ENCODE results near the gene DYSF.
"Not testable (repeated sequence)": the region's sequence is repeated elsewhere in the genome, so short reads cannot be mapped to it uniquely, and the experiment has no call there.

The DYSF gene

GRCh38 chr2:71473346-71474031 lies 20.1 kb downstream of the DYSF start:
- no peak for DNase-seq

DNA sequence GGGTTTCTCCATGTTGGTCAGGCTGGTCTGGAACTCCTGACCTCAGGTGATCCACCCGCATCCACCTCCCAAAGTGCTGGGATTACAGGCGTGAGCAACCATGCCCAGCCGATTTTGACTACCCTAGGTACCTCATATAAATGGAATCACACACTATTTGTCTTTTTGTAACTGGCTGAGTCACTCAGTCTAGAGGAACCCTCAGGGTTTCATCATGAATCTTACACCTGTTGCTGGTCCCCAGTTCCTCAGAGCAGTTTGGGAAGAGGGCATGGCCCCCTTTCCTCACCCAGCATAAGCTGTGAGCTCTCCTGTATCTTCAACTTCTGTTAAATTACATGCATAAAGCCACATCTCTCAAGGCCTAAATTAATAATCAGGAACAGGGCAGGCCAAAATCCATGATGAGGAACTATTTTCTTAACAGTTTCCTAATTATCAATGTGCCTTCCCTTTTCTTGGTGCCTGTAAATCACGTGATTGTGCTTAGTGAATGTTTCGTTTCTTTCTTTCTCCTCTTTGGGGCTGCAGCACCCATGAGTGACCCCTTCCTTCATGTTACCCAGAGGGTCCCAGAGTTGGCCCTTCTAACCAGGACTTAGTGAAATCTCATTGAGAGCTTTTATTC lies 20.9 kb downstream of the DYSF start:
- no peak for DNase-seq

- DNase-seq = no peak
Observed at GRCh38 chr2:71474744-71475397, 21.5 kb downstream of the DYSF start.

DNA sequence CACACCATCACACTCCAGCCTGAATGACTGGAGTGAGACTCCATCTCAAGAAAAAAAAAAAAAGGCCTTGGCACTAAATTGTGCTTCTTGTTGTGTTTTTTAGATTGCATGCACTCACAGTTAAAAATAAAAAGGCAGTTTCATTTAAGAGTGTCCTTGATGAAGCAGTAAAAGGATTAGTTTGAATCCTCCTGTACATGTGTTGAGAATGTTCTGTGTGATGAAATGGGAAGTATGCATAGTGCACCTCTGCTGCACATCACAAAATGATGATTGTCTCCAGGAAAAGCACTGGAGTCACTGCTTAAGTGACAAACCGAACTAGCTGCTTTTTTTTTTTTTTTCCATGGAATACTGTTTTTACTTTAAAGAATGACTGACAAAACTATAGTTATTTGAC lies 23.1 kb downstream of the DYSF start:
- no peak for DNase-seq

DNA sequence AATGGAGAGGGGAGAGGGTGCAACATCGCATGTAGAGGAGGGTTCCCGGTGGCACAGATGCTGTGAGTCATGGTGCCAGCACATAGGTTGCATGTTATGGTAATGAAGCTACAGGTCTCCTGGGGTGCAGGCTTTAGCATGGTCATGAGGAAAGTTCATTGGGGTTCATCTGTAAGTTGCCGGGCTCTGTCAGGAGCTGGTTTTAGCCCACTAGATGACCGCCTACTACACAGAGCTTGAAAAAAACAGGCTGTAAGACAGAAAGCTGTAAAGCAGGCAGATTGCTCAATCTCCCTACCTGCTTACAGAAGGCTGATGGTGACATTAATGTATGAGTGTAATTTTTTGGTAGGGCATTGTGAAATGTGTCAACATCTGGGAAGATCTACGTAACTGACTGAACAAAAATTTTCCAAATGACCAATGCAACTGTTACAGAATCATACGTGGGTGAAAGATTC lies 23.9 kb downstream of the DYSF start:
- no peak for DNase-seq

- DNase-seq = no peak
Observed at GRCh38 chr2:71478806-71479205, 25.4 kb downstream of the DYSF start.

GRCh38 chr2:71479261-71479660 lies 25.9 kb downstream of the DYSF start:
- DNase-seq = no peak

DNA sequence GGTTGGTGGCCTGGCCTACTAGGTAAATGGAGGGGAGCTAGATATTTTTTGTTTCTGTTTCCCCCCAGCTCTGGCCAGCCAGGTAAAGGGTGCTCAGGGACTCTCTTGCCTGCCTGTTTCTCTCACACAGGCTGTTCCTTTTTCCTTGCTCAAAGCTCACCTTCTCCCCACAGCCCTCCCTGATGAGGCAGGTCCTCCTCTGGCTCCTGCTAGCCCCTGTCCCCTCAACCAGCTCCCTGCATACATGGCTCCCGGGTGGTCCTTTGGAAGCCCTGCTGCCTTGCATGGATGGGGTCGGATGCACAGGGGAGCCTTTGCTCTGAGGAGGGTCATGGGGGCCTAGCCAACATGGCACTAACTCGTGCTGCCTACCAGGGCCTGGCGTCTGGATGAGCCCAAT lies 27.8 kb downstream of the DYSF start:
- DNase-seq = no peak

DNA sequence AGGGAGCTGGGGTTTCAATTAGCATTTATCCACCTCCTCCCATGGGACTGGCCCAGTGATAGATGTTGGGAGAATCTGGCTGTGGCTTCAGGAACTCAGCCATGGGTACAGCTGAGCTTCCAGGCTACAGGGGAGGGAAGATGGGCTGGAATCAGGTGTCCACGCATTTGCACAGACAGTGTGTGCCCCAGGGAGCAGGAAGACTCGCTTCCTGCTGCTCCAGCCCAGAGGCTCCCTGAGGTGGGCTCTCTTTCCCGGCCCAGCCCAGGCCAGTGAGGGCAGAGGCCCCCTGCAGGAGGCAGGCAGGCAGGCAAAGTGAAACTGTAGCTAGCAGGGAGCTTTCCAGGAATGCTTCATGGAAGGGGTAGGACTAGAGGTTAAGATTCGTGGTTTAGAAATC lies 28.7 kb downstream of the DYSF start:
- DNase-seq = no peak

DNA sequence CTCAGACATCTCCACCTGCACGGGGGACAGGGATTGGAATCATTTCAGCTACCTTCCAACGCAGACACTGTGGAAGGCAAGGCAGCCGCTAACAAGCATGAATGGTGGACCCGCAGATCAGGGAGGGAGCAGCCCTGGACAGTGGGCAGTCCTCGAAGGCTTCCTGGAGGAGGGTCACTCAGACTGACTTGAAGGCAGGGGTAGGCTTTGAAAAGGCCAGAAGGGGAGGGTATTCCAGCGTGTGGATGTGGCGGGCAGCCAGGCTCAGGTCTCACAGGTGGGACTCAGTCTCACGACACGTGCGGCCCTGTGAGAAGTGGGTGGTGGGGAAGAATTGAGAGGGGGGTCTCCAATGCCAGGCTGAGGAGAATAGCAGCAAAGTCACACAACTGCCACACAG lies 29.9 kb downstream of the DYSF start:
- DNase-seq = no peak

GRCh38 chr2:71484354-71484753 lies 31.0 kb downstream of the DYSF start:
- DNase-seq = no peak

- no peak for DNase-seq
Observed at GRCh38 chr2:71486881-71487640, 33.7 kb downstream of the DYSF start.

DNA sequence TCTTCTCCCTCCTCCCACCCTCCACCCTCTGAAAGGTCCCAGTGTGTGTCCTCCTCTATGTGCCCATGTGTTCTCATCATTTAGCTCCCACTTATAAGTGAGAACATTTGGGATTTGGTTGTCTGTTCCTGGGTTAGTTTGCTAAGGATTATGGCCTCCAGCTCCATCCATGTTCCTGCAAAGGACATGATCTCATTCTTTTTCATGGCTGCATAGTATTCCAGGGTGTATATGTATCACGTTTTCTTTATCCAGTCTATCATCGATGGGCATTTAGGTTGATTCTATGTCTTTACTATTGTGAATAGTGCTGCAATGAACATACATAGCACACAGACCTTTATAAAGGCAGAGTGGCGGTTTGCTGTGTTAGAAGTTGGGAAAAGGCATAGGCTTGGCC lies 38.2 kb downstream of the DYSF start:
- not testable (repeated sequence) for DNase-seq

- no peak for DNase-seq
Observed at GRCh38 chr2:71492112-71492511, 38.8 kb downstream of the DYSF start.

- DNase-seq = no peak
Observed at GRCh38 chr2:71494091-71494490, 40.7 kb downstream of the DYSF start.

GRCh38 chr2:71494523-71495155 lies 41.3 kb downstream of the DYSF start:
- DNase-seq = no peak

DNA sequence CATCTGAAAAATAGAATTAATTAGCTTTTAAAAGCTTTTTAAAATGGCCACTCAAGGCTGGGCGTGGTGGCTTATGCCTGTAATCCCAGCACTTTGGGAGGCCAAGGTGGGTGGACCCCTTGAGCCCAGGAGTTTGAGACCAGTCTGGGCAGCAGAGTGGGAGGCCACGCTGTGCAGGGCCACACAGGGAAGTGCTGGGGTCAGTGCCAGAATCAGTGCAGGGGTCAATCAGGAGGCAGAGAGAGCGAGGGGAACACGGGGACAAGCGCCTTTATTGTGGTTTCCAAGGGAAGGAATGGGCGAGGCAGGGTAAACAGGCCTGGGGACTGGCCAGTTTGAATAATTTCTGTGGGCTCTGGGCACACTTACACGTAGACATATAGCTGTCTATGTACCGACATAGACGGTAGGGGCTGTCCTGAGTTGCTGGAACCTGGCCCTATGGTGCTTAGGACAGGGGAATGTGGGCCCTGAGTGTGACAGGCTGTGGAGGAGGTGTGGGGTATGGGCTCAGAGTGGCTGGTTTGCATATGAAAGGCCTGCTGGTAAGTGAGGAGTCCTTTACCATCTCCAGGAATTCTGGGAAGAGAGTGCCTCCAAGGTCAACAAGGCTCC lies 42.9 kb downstream of the DYSF start:
- no peak for DNase-seq

DNA sequence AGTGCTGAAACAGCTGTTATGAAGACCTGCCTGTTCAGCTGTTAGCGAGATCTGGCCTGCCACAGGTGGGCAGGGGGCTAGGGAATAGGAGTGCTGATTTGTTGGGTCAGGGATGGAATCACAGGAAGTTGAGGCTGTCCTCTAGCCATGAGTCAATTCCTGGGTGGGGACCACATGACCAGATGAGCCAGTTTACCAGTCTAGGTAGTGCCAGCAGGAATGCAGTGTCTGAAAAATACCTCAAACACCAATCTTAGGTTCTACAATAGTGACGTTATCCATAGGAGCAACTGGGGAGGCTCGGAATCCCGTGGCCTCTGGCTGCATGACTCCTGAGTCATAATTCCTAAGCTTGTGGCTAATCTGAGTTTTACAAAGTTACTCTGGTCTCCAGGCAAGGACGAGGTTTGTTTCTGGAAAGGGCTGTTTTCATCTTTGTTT lies 44.9 kb downstream of the DYSF start:
- no peak for DNase-seq

DNA sequence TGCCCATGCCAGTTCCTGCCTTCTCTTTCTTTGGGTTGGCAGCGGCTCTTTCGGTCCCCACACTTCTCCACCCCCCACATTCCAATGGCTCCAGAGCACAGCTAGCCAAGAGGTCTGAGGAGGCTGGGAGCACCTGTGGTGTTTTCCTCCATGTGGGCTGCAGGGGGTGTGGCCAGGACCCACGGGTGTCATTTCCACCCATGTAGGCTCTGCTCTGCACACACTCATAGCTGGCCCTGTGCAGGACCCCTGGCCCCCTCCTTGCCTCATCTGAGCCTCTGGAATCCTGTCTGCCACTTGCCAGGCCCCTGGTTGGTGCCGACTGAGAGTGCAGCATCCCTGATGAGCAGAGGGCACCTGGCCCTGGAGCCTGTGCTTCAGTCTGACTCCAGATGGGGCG lies 46.3 kb downstream of the DYSF start:
- DNase-seq = no peak

DNA sequence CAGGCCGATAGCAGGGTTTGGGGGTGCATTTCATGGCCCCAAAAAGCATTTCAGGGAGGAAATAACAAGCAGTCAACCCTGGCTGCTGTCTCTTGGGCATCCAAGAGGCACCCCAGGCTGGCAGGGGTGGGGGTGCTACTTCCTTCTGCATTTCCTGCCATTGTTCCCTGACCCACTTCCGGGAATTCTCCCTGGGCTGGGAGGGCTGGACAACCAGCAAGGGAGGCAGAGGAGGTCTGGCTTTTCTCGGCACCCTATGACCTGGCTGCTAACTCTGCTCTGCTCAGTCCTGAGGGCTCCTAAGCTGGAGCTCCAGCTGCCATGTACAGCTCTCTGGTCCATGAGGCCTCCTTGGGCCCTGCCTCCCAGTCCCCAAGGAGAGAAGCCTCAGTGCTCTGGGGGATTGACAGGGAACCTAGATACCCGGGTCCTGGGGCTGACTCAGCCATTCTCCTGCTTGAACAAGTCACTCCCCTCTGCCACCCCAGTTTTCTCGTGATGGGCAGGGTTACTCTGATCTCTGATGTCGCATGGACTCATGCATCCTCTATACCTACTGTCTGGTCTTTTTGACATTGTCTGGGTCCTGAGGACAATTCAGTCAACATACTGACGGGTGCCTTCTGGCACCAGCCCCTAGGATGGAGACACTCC lies 47.2 kb downstream of the DYSF start:
- no peak for DNase-seq

DNA sequence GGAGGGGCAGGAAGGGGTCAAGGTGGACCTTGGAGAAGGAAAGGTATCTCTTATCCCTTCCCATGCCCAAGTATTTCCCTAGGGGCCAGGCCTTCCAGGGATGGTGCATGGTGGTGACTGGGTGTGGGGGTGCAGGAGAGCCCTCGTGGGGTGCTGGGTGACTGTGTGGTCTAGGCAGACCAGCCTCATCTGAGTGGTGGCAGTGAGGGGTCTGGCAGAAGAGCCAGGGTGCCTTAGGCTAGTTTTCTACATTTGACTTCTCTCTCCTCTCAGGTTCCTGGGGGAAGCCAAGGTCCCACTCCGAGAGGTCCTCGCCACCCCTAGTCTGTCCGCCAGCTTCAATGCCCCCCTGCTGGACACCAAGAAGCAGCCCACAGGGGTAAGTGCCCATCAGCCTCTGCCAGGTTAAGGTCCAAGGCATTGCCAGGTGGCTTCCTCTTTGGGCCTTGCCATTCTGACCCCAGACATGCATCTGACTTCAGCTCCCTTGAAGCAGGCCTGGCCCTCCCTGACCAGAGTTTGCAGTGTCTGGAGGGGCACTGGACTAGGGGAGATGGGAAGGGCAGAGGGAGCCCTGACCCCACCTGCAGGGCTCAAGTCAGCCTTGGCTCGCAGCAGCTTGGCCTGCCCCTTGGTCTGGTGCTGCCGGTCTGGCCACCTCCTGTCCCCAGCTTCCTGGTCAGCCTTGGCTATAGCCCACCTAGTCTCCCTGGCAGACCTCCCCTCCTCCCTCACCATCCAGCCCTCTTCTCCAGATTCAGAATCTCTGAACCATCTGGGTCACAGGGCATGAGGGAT lies 49.8 kb downstream of the DYSF start:
- DNase-seq = no peak
